HG02623 (cell line): ENCODE data around the gene HARS1.
"Not testable (repeated sequence)": the region's sequence is repeated elsewhere in the genome, so short reads cannot be mapped to it uniquely, and the experiment has no call there.

Source experiments
- ATAC-seq: cut with Tn5 transposase; IDR thresholded peaks from one replicate; pipeline ENCODE4 v1.9.1; 2021; ENCODE audit warnings: moderate library complexity; ENCODE audit not compliant: unreplicated experiment

The HARS1 gene

DNA sequence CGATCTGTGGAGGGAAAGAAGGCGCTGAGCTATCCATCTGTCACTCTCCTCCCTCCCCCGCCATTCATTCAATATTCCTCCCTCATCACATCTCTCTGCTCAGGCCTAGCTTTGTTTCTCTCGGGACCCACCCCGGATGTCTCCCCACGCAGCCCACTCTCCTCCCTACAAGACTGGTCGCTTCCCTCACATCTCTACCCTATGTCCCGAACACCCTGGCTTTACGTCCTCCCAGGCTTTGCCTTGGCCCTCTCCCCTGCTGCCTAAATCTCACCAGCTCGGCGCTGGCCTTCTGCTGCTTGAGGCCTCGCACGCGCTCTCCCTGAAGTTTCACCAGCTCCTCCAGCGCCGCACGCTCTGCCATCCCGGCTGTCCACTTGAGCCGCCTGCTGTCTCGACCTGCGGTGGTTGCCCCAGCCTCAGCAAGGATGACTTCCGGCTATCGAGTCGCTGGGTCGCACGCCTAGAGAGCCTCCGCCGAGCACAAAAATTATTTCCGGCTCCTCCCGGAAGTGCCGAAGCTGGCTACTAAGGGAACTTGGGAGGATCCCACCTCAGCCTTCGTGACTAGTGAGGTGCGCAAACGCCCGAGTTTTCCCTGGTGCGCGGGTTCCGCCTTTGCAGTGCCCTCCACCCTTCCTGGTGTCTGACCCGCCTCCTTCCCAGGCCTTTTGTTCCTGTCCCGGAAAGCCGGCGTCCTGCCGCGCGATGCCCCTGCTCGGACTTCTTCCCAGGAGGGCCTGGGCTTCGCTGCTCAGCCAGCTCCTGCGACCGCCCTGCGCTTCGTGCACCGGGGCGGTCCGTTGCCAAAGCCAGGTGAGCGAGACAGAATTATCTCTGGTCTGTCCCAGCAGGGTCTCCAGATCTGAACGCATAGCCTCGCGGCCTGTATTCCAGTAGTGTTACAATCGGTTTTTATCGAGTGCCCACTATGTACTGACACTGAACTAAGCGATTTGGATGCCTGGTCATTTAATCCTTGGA, at the start of gene HARS1, which contains the start of gene HARS2:
TSS of gene HARS1 (minus strand) at position 430 of the 984 bp plus-strand sequence. CDS start at position 364, 66 bp downstream.
TSS of gene HARS2 (plus strand) at position 515 of the 984 bp plus-strand sequence. CDS start at position 709, 194 bp downstream.
- peak; percentile 98 for ATAC-seq

GRCh38 chr5:140737486-140737885, 46.3 kb upstream of the HARS1 start:
- no peak for ATAC-seq

DNA sequence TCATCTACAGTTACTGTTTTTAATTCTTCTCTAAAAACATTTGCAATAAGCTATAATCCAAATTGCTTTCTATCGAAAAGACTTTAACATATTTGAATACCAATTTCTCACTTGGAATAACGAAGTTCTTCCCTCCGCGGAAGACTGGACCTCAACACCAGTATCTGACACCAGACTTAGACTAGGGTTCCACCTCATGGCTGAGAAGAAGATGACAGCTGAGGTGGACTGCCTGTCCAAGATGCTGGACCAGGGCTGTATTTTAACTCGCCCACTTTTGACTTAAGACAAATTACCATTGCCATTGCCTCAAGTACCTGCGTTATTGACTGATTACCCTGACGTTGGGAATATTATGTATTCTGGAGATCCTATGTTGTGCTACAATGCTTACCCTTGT, 43.2 kb upstream of the HARS1 start:
- no peak for ATAC-seq

GRCh38 chr5:140733098-140733497, 41.9 kb upstream of the HARS1 start:
- ATAC-seq = no peak

DNA sequence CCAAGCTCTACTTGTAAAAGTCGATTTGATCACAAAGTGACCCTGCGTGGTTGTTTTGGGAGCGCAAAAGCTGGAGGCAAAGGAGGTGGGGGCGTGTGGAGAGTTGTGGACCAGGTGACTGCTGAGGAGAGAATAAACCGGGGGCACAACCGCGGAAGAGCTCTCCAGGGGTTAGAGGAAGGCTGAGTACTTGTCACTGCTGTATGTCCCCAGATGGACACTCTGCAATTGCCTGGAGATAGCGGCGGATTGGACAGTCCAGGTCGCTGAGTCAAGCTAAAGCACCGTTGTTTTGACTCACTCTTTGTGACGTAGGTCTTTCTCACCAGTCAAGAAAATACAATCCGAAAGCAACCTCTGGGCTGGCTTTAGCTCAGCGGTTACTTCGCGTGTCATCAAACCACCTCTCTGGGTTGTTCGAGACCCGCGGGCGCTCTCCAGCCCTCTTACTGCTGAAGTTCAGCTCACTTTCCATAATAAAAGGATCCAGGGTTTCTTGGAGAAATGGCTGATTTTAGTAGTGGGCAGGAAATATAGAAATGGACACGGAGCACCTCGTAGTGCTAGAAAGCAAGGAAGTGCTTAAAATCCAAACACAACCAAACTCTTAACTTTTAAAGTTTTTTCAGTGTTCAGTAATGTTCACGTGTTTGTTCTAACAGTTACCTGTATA, 34.8 kb upstream of the HARS1 start:
- peak; percentile 82 for ATAC-seq

- ATAC-seq = not testable (repeated sequence)
Observed at GRCh38 chr5:140721395-140721794, 30.2 kb upstream of the HARS1 start.

DNA sequence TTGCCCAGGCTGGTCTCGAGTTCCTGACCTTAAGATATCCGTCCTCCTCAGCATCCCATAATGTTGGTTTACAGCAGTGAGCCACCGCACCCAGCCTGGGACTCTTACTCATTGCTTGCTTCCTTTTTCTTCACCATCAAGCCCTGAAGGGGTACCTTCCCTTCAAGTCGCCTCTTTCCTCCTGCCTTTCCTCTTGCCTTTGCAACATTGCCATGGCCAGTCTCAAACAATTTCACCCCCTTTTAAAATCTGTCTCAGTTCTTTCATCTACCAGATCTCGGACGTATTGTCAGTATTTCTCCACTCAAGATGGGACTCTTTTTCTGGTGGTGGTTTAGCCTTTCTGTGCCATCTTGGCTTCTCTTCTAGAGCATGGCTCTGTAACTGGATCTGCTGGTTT, 29.6 kb upstream of the HARS1 start:
- ATAC-seq = not testable (repeated sequence)

- no peak for ATAC-seq
Observed at GRCh38 chr5:140718266-140718592, 27.1 kb upstream of the HARS1 start.

- not testable (repeated sequence) for ATAC-seq
Observed at GRCh38 chr5:140716238-140716637, 25.1 kb upstream of the HARS1 start.

DNA sequence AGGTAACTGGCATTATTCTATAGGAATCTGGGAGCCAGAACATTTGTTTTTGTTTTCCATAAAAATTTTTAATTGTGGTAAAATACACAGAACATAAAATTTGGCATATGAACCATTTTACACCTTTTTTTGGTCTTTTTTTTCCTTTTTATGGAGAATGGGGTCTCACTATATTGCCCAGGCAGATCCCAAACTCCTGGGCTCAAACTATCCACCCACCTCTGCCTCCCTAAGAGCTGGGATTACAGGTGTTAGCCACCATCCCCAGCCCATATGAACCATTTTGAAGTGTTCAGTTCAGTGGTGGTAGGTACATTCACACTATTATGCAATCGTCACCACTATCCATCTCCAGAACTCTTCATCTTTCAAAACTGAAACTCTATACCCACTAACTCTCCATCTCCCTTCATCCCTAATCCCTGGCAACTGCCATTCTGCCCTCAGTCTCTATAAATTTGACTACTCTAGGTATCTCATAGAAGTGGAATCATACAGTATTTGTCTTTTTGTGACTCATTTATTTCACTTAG, 22.5 kb upstream of the HARS1 start:
- ATAC-seq = no peak

DNA sequence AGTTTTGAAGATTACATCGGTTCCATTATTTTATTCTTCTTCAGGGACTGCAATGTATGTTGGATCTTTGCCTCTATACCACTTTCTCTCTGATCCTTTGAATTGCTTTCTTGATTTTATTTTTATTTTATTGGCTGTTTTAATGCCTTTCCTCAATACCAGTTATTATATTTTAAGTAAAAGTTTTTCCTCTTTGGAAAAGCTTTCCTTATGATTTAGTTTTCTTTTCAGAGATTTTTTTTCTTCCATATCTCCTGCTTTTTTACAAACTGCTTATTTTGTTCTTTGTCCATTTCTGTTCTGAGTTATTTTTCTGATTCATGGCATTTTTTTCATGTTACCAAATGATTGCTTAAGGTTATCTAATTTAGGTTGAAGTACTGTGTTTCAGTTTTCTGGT, 20.6 kb upstream of the HARS1 start:
- no peak for ATAC-seq

DNA sequence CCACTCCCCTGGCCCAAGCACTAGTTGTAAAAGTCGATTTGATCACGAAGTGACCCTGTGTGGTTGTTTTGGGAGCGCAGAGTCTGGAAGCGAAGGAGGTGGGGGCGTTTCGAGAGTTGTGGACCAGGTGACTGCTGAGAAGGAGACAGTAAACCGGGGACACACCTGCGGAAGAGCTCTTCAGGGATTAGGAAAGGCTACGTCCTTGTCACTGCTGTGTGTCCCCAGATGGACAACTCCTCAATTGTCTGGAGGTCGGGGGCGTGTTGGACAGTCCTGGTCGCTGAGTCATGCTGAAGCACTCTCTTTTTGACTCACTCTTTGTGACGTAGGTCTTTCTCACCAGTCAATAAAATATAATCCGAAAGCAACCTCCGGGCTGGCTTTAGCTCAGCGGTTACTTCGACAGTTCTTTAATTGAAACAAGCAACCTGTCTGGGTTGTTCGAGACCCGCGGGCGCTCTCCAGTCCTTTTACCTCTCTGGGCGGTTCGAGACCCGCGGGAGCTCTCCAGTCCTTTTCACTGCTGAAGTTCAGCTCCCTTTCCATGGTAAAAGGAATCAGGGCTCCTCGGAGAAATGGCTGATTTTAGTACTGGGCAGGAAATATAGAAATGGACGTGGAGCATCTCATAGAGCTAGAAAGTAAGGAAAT, 19.9 kb upstream of the HARS1 start:
- ATAC-seq = peak; percentile 81

- not testable (repeated sequence) for ATAC-seq
Observed at GRCh38 chr5:140708787-140709186, 17.6 kb upstream of the HARS1 start.

DNA sequence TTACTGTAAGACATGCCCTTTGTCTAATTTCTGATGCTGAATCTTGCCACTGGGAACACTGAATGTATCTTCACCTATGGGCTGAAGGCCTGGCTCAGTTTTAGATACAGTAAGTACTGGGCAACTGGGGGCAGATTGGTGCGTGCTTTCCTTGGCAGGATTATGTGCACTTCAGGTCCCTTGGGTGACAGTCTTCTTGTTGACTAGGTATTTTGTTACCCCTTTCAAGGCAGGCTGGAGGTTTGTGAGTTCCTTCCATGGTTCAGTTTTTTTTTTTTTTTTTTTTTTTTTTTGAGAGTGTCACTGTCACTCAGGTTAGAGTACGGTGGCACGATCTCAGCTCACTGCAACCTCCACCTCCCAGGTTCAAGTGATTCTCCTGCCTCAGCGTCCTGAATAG, 16.6 kb upstream of the HARS1 start:
- ATAC-seq = no peak

DNA sequence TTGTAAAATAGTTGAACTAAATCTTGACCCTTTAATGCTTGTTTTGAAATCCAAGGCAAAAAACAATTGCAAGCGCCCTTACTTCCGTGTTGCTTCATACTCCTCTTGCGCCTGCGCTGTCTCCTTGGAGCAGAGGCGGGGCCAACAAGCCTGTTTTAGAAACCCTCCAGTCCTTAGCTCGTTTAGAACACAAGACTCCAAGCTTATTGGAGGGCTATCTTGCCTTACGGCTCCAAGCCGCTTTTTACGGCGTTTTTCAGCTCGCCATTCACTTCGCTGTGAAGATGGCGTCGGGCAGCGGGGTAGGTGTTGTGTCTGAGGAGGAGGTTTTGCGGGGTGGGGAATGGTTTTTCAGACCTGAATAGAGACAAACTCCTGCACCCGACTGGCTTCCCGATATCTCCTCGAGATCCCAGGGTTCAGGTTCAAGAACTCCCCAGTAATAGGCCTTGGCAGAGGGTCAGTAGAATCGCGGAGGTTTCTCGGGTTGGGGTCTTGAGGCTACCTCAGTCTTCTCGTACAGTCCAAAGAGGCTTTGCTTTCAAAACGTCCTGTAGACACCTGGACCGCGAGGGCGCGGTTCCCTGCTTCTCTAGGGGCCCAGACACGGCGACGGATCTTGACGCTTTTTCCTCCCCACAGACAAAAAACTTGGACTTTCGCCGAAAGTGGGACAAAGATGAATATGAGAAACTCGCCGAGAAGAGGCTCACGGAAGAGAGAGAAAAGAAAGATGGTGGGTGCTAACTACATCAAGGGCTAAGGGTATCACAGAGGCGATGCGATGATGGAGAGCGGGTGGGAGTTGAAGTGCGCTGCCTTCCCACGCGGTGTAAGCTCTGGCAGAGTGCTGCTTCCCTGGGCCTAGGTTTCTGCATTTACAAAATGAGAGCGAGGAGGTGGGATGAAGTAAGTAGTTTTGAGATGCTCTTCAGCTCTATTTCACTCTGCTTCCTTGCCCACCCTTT, 9.3 kb upstream of the HARS1 start, which contains the start of gene ZMAT2:
TSS of gene ZMAT2 (plus strand) at position 271 of the 968 bp plus-strand sequence. CDS start at position 285, 14 bp downstream.
- peak; percentile 97 for ATAC-seq

DNA sequence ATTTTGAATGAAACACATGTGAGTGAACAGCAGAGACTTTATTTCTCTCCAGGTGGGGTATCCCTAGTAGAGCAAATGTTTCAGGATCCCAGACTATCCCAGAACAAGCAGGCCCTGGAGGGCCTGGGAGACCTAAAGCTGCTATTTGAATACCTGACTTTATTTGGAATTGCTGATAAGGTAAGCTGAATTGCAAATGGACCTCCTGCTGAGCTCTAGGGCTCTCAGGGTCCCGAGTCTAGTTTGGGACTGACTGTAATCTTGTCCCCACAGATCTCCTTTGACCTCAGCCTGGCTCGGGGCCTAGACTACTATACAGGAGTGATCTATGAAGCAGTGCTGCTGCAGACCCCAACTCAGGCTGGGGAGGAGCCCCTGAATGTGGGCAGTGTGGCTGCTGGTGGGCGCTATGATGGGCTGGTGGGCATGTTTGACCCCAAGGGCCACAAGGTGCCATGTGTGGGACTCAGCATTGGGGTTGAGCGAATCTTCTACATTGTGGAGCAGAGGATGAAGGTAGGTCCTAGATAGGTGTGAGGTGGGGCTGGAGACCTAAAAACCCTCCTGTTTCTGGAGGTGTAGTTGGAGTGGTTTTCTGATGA, 5.8 kb upstream of the HARS1 start:
- no peak for ATAC-seq

DNA sequence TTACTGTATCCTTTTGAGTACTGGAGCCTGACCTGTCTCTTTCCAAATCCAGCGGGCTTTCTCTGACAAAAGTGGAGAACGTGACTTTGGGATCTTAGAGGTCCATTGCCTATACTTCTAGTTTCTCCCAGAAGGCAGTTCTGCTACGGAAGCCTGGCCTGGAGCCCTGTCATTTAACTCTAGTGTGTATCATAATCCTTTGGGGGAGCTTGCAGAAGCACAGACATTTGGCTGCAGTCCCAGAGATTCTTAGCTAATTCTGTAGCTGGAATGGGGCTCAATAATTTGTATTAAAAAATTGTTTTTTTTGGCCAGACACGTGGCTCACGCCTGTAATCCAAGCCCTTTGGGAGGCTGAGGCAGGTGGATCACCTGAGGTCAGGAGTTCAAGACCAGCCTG, 3.1 kb upstream of the HARS1 start:
- ATAC-seq = no peak

DNA sequence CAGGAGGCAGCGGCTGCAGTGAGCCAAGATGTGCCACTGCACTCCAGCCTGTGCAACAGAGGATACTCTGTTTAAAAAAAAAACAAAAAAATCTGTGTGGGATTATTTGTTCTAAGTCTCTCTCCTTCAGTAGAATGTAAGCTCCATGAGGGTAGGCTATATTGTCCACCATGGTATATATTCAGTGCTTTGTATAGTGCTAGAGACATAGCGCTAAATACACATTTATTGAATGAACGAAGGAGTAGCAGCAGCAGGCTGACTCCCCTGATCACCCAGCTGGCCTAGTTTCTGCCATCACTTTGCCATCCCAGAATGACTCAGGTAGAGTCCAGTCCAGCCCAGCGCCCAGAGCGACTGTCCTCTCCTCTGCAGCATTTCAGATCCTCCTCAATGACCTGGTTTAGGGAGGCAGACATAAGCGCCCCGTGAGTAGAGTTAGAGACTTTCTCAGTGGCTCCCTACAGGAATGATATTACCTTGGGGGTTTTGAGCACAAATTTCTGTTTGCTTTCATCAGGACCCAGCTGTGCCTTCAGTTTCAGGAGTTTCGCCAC, 716 bp downstream of the HARS1 start:
- no peak for ATAC-seq

- no peak for ATAC-seq
Observed at GRCh38 chr5:140678993-140679392, 12.2 kb downstream of the HARS1 start.
